Osteocyte (in vitro differentiated cells): ENCODE results near the gene VAC14. TPM values are rescaled to one million over a fixed set of nuclear protein-coding genes. Genes with fewer than 3 reads are reported as not detected.
A peak's percentile ranks its signal among the peaks of the same experiment; 100 is the strongest.

Experiments used
- DNase-seq: peaks from one replicate; pipeline ENCODE4 v3.0.0; 2021; ENCODE audit warnings: mixed read lengths; ENCODE audit not compliant: unreplicated experiment; ENCODE audit errors: extremely low spot score
- H3K27ac Mint-ChIP-seq: one replicate; pipeline ENCODE4 v1.8.0; 2021; ENCODE audit warnings: mild to moderate bottlenecking, mixed read lengths; ENCODE audit not compliant: unreplicated experiment
- H3K27me3 Mint-ChIP-seq: one replicate; pipeline ENCODE4 v1.8.0; 2021; ENCODE audit warnings: mixed read lengths; ENCODE audit not compliant: unreplicated experiment
- H3K36me3 Mint-ChIP-seq: one replicate; pipeline ENCODE4 v1.8.0; 2021; ENCODE audit warnings: mixed read lengths; ENCODE audit not compliant: unreplicated experiment
- H3K4me1 Mint-ChIP-seq: one replicate; pipeline ENCODE4 v1.8.0; 2021; ENCODE audit warnings: mixed read lengths; ENCODE audit not compliant: unreplicated experiment
- H3K4me3 Mint-ChIP-seq: one replicate; pipeline ENCODE4 v1.8.0; 2021; ENCODE audit warnings: mild to moderate bottlenecking, moderate library complexity, mixed read lengths; ENCODE audit not compliant: unreplicated experiment
- H3K9me3 Mint-ChIP-seq: one replicate; pipeline ENCODE4 v1.8.0; 2021; ENCODE audit warnings: mixed read lengths; ENCODE audit not compliant: unreplicated experiment
- total RNA-seq: library from RNA; stranded (reverse); gene quantifications from 2 replicates; pipeline ENCODE4 v1.2.1, GENCODE V29; 2021
- TF ChIP-seq, protein P1 (sequence below): fragments of 200-600 bp; sonication (generic); IDR thresholded peaks from 2 replicates; pipeline ENCODE4 v1.5.0; 2021; ENCODE audit warnings: antibody characterized with exemption, mild to moderate bottlenecking, moderate library complexity

The VAC14 gene
- total RNA-seq, 1 donor from 2014 or later: 44.5 TPM

DNA sequence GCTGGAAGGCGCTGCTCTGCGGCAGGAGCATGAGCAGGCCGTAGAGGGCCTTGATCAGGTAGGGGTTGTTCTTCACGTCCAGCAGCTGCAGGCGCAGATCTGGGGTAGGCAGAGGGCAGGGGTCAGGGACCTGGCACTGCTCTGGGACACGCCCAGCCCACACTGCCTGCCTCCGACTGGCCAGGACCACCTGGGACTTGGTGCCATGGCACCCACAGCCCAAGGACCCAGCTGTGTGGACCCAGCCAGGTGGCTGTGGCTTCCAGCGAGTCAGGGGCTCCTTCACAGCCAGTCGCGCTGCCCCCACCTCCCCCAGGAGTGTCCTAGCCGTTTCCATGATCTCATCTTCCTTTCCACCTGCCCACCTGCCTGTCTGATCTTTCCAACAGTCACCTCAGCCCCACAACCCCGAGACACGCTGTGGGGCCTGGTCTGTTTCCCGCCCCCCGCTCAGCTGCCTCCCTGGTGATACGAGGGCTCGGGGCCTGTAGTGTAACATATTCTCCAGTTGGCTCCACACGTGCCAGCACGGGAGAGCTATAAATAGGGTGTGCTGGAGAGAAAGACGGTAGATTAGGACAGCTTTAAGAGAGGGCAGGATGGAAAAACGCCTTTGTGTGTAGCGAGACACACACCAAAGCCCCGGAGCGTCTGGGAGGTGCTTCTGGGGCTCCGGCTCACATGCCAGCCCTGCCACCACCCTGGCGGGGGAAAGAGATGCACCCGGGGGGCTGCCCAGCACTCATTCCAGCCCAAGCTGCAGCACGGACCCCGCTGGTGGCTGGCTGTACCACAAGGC, 107.9 kb downstream of the VAC14 start:
- Mint-ChIP-seq H3K4me3 (no peak overlapping the region), H3K4me1 (peaks cover 91% of the 10 kb centered on the region), H3K27me3 (no peaks in the 10 kb centered on the region), H3K9me3 (no peaks in the 10 kb centered on the region), H3K36me3 (peaks cover 2% of the 10 kb centered on the region), H3K27ac (peak overlapping the region; percentile 98)
- TF ChIP-seq, protein P1, sequence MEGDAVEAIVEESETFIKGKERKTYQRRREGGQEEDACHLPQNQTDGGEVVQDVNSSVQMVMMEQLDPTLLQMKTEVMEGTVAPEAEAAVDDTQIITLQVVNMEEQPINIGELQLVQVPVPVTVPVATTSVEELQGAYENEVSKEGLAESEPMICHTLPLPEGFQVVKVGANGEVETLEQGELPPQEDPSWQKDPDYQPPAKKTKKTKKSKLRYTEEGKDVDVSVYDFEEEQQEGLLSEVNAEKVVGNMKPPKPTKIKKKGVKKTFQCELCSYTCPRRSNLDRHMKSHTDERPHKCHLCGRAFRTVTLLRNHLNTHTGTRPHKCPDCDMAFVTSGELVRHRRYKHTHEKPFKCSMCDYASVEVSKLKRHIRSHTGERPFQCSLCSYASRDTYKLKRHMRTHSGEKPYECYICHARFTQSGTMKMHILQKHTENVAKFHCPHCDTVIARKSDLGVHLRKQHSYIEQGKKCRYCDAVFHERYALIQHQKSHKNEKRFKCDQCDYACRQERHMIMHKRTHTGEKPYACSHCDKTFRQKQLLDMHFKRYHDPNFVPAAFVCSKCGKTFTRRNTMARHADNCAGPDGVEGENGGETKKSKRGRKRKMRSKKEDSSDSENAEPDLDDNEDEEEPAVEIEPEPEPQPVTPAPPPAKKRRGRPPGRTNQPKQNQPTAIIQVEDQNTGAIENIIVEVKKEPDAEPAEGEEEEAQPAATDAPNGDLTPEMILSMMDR: no peak
- no peak for DNase-seq

- Mint-ChIP-seq H3K27ac (peak overlapping the region; percentile 98), H3K4me3 (no peak overlapping the region), H3K9me3 (no peaks in the 10 kb centered on the region), H3K4me1 (peaks cover 91% of the 10 kb centered on the region), H3K27me3 (no peaks in the 10 kb centered on the region), H3K36me3 (no peaks in the 10 kb centered on the region)
- no peak for DNase-seq
- TF ChIP-seq, protein P1: no peak
Observed at GRCh38 chr16:70692130-70692872, 108.7 kb downstream of the VAC14 start.

DNA sequence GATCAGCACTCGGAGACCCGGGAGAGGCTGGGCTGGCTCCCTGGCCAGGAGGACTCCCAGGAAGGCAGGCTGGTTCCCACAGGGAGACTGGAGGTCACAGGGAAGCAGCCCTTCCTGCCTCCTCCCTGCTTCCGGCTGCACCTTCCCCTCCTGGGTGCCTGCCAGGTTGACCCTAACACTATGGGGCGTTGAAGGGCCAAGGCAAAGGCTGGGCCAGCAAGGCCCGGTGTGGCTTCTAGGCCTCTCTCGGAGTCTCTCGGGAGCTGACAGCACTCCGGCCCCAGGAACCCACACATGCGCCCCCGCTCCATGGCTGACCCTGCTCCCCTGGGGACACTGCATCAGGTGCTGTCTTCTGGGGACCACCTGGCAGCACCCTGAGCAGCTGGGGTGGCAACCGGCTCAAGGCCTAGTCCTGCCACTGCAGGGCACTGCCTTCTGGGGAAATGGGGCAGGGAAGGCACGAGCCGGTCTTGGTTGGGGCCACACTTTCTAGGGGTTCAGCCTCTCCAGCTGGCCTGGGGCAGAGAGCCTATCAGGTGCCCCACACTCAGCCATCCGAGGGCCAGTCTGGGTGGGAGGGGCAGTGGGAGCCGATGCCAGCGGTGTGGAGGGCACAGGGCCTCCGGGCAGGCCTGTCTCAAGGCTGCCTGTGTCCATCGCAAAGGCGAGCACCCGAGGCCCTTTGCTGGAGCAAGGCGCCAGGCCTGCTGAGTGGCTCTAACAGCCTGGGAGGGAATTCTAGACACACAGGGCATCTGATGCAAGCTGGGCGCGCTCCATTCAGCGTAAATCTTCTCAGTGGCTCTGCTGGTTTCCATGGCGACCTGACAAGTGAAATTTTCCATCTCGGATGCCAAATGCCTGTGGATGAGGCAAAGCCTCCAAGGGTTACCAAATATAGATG, 109.5 kb downstream of the VAC14 start:
- Mint-ChIP-seq H3K9me3 (no peaks in the 10 kb centered on the region), H3K27ac (peak overlapping the region; percentile 98), H3K4me3 (no peak overlapping the region), H3K27me3 (no peaks in the 10 kb centered on the region), H3K4me1 (peaks cover 91% of the 10 kb centered on the region), H3K36me3 (no peaks in the 10 kb centered on the region)
- peak; percentile 97 for DNase-seq
- TF ChIP-seq, protein P1: no peak

GRCh38 chr16:70689970-70690891, 110.7 kb downstream of the VAC14 start:
- Mint-ChIP-seq H3K36me3 (no peaks in the 10 kb centered on the region), H3K27ac (peak overlapping the region; percentile 98), H3K4me1 (peaks cover 81% of the 10 kb centered on the region), H3K9me3 (no peaks in the 10 kb centered on the region), H3K27me3 (no peaks in the 10 kb centered on the region), H3K4me3 (no peak overlapping the region)
- TF ChIP-seq, protein P1: no peak
- no peak for DNase-seq
